Heart left ventricle (tissue), 16 donors: Measurements from ENCODE around the gene VAX1. TPM values are rescaled to one million over a fixed set of nuclear protein-coding genes. Genes with fewer than 3 reads are reported as not detected.

Experiments
- ATAC-seq, 4 donors: fragments of 200-7000 bp; cut with Tn5 transposase; one replicate each; pipeline ENCODE4 v1.9.1; 2020 to 2022; ENCODE audit warnings: moderate library complexity in 4 of 4, mild to moderate bottlenecking in 3 of 4, moderate number of reproducible peaks in 1 of 4
- DNase-seq, 5 donors: peaks; one replicate each; pipeline ENCODE4 v3.0.0-alpha.2; 2020
- H3K27ac ChIP-seq, 12 donors: fragments of 200-600 bp; sonication (generic) in 4 of 12; one replicate each; pipeline versions ENCODE4 v1.5.0 to v1.8.0; 2016 to 2022; ENCODE audit warnings: mild to moderate bottlenecking in 2 of 12
- H3K27me3 ChIP-seq, 9 donors: fragments of 200-600 bp; sonication (generic) in 2 of 9; one replicate each; pipeline versions ENCODE4 v1.5.1 to v1.8.0; 2016 to 2022; ENCODE audit warnings: mild to moderate bottlenecking in 3 of 9
- H3K36me3 ChIP-seq, 9 donors: fragments of 200-600 bp; sonication (generic) in 2 of 9; one replicate each; pipeline versions ENCODE4 v1.5.0 to v1.8.0; 2018 to 2022; ENCODE audit warnings: mild to moderate bottlenecking in 2 of 9
- H3K4me1 ChIP-seq, 12 donors: fragments of 200-600 bp; sonication (generic) in 4 of 12; one replicate each; pipeline versions ENCODE4 v1.5.0 to v1.8.0; 2016 to 2022; ENCODE audit warnings: mild to moderate bottlenecking in 3 of 12
- H3K4me3 ChIP-seq, 12 donors: fragments of 200-600 bp; sonication (generic) in 4 of 12; one replicate each; pipeline versions ENCODE4 v1.5.0 to v1.8.0; 2017 to 2022; ENCODE audit warnings: mild to moderate bottlenecking in 9 of 12, moderate library complexity in 4 of 12
- H3K9me3 ChIP-seq, 12 donors: fragments of 200-600 bp; sonication (generic) in 4 of 12; one replicate each; pipeline versions ENCODE4 v1.5.0 to v1.8.0; 2016 to 2022; ENCODE audit warnings: mild to moderate bottlenecking in 1 of 12
- POLR2A ChIP-seq, 2 donors: fragments of 450-650 bp; IDR thresholded peaks; one replicate each; pipeline ENCODE4 v1.6.1; 2017; ENCODE audit warnings: antibody characterized with exemption in 2 of 2, mild to moderate bottlenecking in 2 of 2, moderate library complexity in 2 of 2
- WGBS, 4 donors: extraction: QIAGEN DNeasy Blood & Tissue Kit in 2 of 4; methylation state at CpG; one replicate each; pipeline versions ENCODE4 v1.1.5 to v1.1.7; 2013 to 2018; 5-methylcytosine and 5-hydroxymethylcytosine counted together
- intact Hi-C, 10 donors: fragments of 100-400 bp; cut with DNase I; formaldehyde crosslinking; loops; one replicate each; pipeline versions ENCODE4 v1.11.1 to v1.14.2; 2022
- polyA plus RNA-seq, 2 donors: library from polyadenylated mRNA; stranded (reverse); fragments of 200-250 nt; gene quantifications; one replicate each; pipeline ENCODE4 v1.2.3, GENCODE V29; 2013
- total RNA-seq, 9 donors: library from RNA; depleted of rRNA in 2 of 9; stranded (reverse); fragments of >200 nt in 2 of 9; fragmentation: NEBNext Ultra II Directional in 3 of 9; extraction: Animal tissue kit (Norgen Biotek cat#: 25700) in 3 of 9; gene quantifications; one replicate each; pipeline versions ENCODE4 v1.1.0 to v1.2.4, GENCODE V29; 2016 to 2023
- TF ChIP-seq, protein P1 (sequence below), 12 donors: fragments of 200-600 bp; sonication (generic) in 4 of 12; IDR thresholded peaks; one replicate each; pipeline versions ENCODE4 v1.5.0 to v1.8.0; 2018 to 2022; ENCODE audit warnings: antibody characterized with exemption in 12 of 12, mild to moderate bottlenecking in 5 of 12
- donor health status: ischemic (EF 13 %, LVEDD 7.1; RV severe dilation, severe dysfunction).
- donor health status: healthy with polysubstance abuse.
- donor health status: DM: no; HTN: yes; CAD: no.
- donor health status: DM: no; HTN: no; CAD: no.
- donor health status: ischemic (EF 25% LVEDD 6.9; RV normal size, moderate dysfunction).
- donor health status: ischemic (EF 25% LVEDD 5.7; RV mildly dilated, moderate dysfunction).
- donor health status: healthy.
- donor health status: DM: yes; HTN: yes; CAD: no.
- donor health status: ischemic (EF 35%, LVEDD 5.7; RV mildly dilated, moderate dysfunction).
- donor health status: nonischemic (EF 11% LVEDD 7.7; RV severe dilation, severe dysfunction).
- donor health status: DM: yes; HTN: yes; CAD: no.
- donor health status: PGD.
- donor health status: ischemic (EF 29% LVEDD 5.4; RV normal size, mild dysfunction).
- donor health status: nonischemic (EF 23%, LVEDD 6.1; RV moderate dilation, normal function).

Gene VAX1
- total and polyA plus RNA-seq, 11 donors = not detected

- 1 to 2% (median 2%) methylated on average over 24 to 46 of the region's 46 CpGs for WGBS, 4 donors
- DNase-seq (peak in 1 of 5 donors; percentile 28), ATAC-seq (peak; percentile 20 to 46 (median 40))
- no peak for TF ChIP-seq POLR2A (IDR thresholded peaks at IDR 0.05)
- TF ChIP-seq, protein P1, sequence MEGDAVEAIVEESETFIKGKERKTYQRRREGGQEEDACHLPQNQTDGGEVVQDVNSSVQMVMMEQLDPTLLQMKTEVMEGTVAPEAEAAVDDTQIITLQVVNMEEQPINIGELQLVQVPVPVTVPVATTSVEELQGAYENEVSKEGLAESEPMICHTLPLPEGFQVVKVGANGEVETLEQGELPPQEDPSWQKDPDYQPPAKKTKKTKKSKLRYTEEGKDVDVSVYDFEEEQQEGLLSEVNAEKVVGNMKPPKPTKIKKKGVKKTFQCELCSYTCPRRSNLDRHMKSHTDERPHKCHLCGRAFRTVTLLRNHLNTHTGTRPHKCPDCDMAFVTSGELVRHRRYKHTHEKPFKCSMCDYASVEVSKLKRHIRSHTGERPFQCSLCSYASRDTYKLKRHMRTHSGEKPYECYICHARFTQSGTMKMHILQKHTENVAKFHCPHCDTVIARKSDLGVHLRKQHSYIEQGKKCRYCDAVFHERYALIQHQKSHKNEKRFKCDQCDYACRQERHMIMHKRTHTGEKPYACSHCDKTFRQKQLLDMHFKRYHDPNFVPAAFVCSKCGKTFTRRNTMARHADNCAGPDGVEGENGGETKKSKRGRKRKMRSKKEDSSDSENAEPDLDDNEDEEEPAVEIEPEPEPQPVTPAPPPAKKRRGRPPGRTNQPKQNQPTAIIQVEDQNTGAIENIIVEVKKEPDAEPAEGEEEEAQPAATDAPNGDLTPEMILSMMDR (IDR thresholded peaks at IDR 0.05) = peak in 2 of 12 donors; percentile 27 to 33
- Histone ChIP-seq H3K4me1 (peaks cover 0 to 16% (median 10%) of the 10 kb centered on the region in 12 donors), H3K36me3 (no peaks in the 10 kb centered on the region), H3K27ac (no peak overlapping the region), H3K27me3 (peaks cover 22 to 80% (median 39%) of the 10 kb centered on the region in 9 donors), H3K9me3 (no peaks in the 10 kb centered on the region), H3K4me3 (peak overlapping the region; percentile 14 to 54 (median 44))
- intact Hi-C loops = loop anchor here (1.0 to 10.0 kb wide), 5 partner anchors 377 to 491 kb away; no protein-coding TSS in a partner anchor
These were observed 37.3 kb upstream of the VAX1 start for GRCh38 chr10:117175215-117175900.

GRCh38 chr10:117174439-117175214 lies 36.6 kb upstream of the VAX1 start:
- Histone ChIP-seq H3K4me1 (peaks cover 0 to 16% (median 10%) of the 10 kb centered on the region in 12 donors), H3K27ac (no peak overlapping the region), H3K27me3 (peaks cover 25 to 80% (median 47%) of the 10 kb centered on the region in 9 donors), H3K9me3 (no peaks in the 10 kb centered on the region), H3K36me3 (no peaks in the 10 kb centered on the region), H3K4me3 (peak overlapping the region; percentile 14 to 54 (median 44))
- TF ChIP-seq, protein P1 (IDR thresholded peaks at IDR 0.05) = peak; percentile 69 to 89 (median 80)
- TF ChIP-seq POLR2A (IDR thresholded peaks at IDR 0.05) = no peak
- WGBS, 4 donors = 5 to 9% (median 8%) methylated on average over 16 of the region's 16 CpGs
- peak; percentile 64 to 74 (median 70) for DNase-seq
- peak; percentile 58 to 95 (median 86) for ATAC-seq
- intact Hi-C loops = loop anchor here (1.0 to 10.0 kb wide), 7 partner anchors 376 to 547 kb away; no protein-coding TSS in a partner anchor

DNA sequence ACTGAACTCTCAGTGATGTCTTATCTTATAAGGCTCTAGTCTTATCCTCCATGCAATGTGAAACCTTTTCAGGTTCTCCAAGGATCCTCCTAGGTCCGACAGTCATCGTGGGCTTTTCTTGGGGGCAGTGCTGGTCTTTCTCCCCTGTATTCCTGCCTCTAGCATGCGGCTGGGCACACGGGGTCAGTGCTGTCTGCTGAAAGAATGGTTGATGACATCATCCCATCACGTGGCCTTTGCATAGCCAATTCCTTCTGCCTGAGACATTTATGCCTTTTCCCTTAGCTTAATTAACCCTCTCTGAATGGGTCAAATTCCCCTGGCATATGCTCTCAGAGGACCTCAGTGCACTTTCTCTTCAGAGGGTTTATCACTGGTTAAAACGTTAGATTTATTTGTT lies 32.2 kb upstream of the VAX1 start:
- peaks cover 61 to 99% (median 90%) of the 10 kb centered on the region in 9 donors for H3K27me3 ChIP-seq
- TF ChIP-seq, protein P1 (IDR thresholded peaks at IDR 0.05) = no peak
- no peak for TF ChIP-seq POLR2A (IDR thresholded peaks at IDR 0.05)
- no peaks in the 10 kb centered on the region for H3K36me3 ChIP-seq
- no peak overlapping the region for H3K27ac ChIP-seq
- WGBS, 4 donors = 13 to 19% (median 16%) methylated on average over 6 of the region's 6 CpGs
- peaks cover 0 to 36% (median 13%) of the 10 kb centered on the region in 12 donors for H3K4me1 ChIP-seq
- H3K9me3 ChIP-seq = no peaks in the 10 kb centered on the region
- intact Hi-C loops = loop anchor here in 7 of 10 donors (5.0 to 10.0 kb wide), 4 partner anchors 483 to 543 kb away; no protein-coding TSS in a partner anchor
- no peak overlapping the region for H3K4me3 ChIP-seq
- ATAC-seq = no peak
- no peak for DNase-seq

GRCh38 chr10:117169480-117169879 lies 31.4 kb upstream of the VAX1 start:
- WGBS, 4 donors = 13 to 46% (median 33%) methylated on average over 2 of the region's 2 CpGs
- Histone ChIP-seq H3K4me1 (peaks cover 0 to 33% (median 13%) of the 10 kb centered on the region in 12 donors), H3K36me3 (no peaks in the 10 kb centered on the region), H3K27ac (no peak overlapping the region), H3K4me3 (no peak overlapping the region), H3K27me3 (peaks cover 61 to 100% (median 97%) of the 10 kb centered on the region in 9 donors), H3K9me3 (no peaks in the 10 kb centered on the region)
- intact Hi-C loops = loop anchor here in 1 of 10 donors (10.0 kb wide), 1 partner anchor 485 kb away; no protein-coding TSS in a partner anchor
- TF ChIP-seq POLR2A (IDR thresholded peaks at IDR 0.05) = no peak
- TF ChIP-seq, protein P1 (IDR thresholded peaks at IDR 0.05) = no peak
- ATAC-seq (no peak), DNase-seq (no peak)
